ENCODE data around the gene KDELR1. TPM values are rescaled to one million over a fixed set of nuclear protein-coding genes. Genes with fewer than 3 reads are reported as not detected.
A peak's percentile ranks its signal among the peaks of the same experiment; 100 is the strongest.

The KDELR1 gene
- total RNA-seq, 6 experiments from 2014 or later = 69.1 to 83.1 (median 77.1) TPM

DNA sequence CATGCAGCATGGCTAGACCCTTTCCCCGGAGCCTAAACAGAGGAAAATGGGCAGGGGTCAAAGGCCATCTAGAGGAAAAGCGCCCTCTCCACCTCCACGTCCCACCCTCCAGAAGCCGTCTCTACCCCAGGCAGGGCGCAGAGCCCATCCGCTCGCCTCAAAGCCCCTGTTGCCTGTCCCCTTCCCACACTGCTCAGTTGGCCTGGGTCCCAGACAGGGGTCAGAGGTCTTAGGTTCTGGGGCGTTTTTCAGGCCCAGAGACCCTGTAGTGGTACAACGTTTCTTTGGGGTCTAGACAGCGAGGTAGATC, 27.9 kb downstream of the KDELR1 start:
- H3K9me3 ChIP-seq = no peaks in the 10 kb centered on the region
- ATAC-seq (peak; percentile 33 to 49 (median 43)), DNase-seq (peak; percentile 69 to 81 (median 74))
- peak overlapping the region; percentile 80 to 93 (median 91) for H3K27ac ChIP-seq
- H3K36me3 ChIP-seq = no peaks in the 10 kb centered on the region
- H3K4me3 ChIP-seq = peak overlapping the region; percentile 59 to 65 (median 63)
- TF ChIP-seq, protein P1, sequence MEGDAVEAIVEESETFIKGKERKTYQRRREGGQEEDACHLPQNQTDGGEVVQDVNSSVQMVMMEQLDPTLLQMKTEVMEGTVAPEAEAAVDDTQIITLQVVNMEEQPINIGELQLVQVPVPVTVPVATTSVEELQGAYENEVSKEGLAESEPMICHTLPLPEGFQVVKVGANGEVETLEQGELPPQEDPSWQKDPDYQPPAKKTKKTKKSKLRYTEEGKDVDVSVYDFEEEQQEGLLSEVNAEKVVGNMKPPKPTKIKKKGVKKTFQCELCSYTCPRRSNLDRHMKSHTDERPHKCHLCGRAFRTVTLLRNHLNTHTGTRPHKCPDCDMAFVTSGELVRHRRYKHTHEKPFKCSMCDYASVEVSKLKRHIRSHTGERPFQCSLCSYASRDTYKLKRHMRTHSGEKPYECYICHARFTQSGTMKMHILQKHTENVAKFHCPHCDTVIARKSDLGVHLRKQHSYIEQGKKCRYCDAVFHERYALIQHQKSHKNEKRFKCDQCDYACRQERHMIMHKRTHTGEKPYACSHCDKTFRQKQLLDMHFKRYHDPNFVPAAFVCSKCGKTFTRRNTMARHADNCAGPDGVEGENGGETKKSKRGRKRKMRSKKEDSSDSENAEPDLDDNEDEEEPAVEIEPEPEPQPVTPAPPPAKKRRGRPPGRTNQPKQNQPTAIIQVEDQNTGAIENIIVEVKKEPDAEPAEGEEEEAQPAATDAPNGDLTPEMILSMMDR (IDR thresholded peaks at IDR 0.05) = no peak
- no peak for TF ChIP-seq POLR2A (IDR thresholded peaks at IDR 0.05)
- no peaks in the 10 kb centered on the region for H3K27me3 ChIP-seq
- WGBS (ENCODE audit: insufficient coverage, low coverage, low lambda C conversion rate, missing lambda C conversion rate) = 0% methylated on average over 6 of the region's 10 CpGs
- intact Hi-C loops (cut with DNase I) = no loop called here
- peaks cover 0 to 3% (median 0%) of the 10 kb centered on the region in 4 donors for H3K4me1 ChIP-seq

GRCh38 chr19:48362716-48363499, 28.4 kb downstream of the KDELR1 start:
- intact Hi-C loops (cut with DNase I) = no loop called here

GRCh38 chr19:48361912-48362311, 29.4 kb downstream of the KDELR1 start:
- ATAC-seq = no peak
- WGBS (ENCODE audit: insufficient coverage, low coverage, low lambda C conversion rate, missing lambda C conversion rate) = 96% methylated on average over 3 of the region's 3 CpGs
- Histone ChIP-seq H3K9me3 (no peaks in the 10 kb centered on the region), H3K4me1 (peaks cover 0 to 3% (median 0%) of the 10 kb centered on the region in 4 donors), H3K4me3 (no peak overlapping the region), H3K36me3 (no peaks in the 10 kb centered on the region), H3K27ac (no peak overlapping the region), H3K27me3 (no peaks in the 10 kb centered on the region)
- DNase-seq = no peak
- intact Hi-C loops (cut with DNase I) = no loop called here
- no peak for TF ChIP-seq POLR2A (IDR thresholded peaks at IDR 0.05)
- TF ChIP-seq, protein P1 (IDR thresholded peaks at IDR 0.05) = no peak

More at GRCh38 chr19:48362716-48363499, 28.4 kb downstream of the KDELR1 start:
- peak; percentile 78 for TF ChIP-seq POLR2A (IDR thresholded peaks at IDR 0.05)
- TF ChIP-seq, protein P1 (IDR thresholded peaks at IDR 0.05) = peak in 1 of 4 donors; percentile 9
- no peaks in the 10 kb centered on the region for H3K9me3 ChIP-seq
- H3K4me3 ChIP-seq = peak overlapping the region; percentile 59 to 65 (median 63)
- peaks cover 0 to 3% (median 0%) of the 10 kb centered on the region in 4 donors for H3K4me1 ChIP-seq
- no peaks in the 10 kb centered on the region for H3K27me3 ChIP-seq
- ATAC-seq = peak; percentile 86 to 91 (median 90)
- peak overlapping the region; percentile 80 to 93 (median 91) for H3K27ac ChIP-seq
- WGBS (ENCODE audit: insufficient coverage, low coverage, low lambda C conversion rate, missing lambda C conversion rate) = 50% methylated on average over 2 of the region's 26 CpGs
- H3K36me3 ChIP-seq = no peaks in the 10 kb centered on the region
- peak; percentile 97 to 98 (median 98) for DNase-seq

DNA sequence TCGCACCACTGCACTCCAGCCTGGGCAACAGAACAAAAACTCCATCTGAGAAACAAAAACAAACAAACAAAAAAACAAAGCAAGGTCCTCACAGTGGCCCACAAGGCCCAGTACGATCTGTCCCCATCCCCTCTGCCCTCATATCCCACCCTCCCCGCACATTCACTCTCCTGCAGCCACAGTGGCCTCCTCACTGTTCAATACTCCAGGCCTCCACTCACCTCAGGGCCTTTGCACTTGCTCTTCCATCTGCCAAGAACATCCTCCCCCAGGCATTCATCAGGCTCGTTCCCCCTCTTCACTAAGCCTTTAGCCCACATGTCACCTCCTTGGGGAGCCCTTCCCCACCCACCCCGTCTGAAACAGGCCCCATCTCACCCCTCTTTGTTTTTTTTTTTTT, 32.2 kb downstream of the KDELR1 start:
- no peak for TF ChIP-seq POLR2A (IDR thresholded peaks at IDR 0.05)
- TF ChIP-seq, protein P1 (IDR thresholded peaks at IDR 0.05) = no peak
- DNase-seq = no peak
- H3K36me3 ChIP-seq = no peaks in the 10 kb centered on the region
- no peak for ATAC-seq
- no peak overlapping the region for H3K4me3 ChIP-seq
- WGBS (ENCODE audit: insufficient coverage, low coverage, low lambda C conversion rate, missing lambda C conversion rate) = 90% methylated on average over 3 of the region's 5 CpGs
- intact Hi-C loops (cut with DNase I) = no loop called here
- H3K27me3 ChIP-seq = no peaks in the 10 kb centered on the region
- H3K27ac ChIP-seq = no peak overlapping the region
- H3K9me3 ChIP-seq = no peaks in the 10 kb centered on the region
- no peaks in the 10 kb centered on the region for H3K4me1 ChIP-seq

Measured in right lobe of liver (tissue), 6 donors.